Measurements from ENCODE around the gene TMEM101.

The TMEM101 gene

DNA sequence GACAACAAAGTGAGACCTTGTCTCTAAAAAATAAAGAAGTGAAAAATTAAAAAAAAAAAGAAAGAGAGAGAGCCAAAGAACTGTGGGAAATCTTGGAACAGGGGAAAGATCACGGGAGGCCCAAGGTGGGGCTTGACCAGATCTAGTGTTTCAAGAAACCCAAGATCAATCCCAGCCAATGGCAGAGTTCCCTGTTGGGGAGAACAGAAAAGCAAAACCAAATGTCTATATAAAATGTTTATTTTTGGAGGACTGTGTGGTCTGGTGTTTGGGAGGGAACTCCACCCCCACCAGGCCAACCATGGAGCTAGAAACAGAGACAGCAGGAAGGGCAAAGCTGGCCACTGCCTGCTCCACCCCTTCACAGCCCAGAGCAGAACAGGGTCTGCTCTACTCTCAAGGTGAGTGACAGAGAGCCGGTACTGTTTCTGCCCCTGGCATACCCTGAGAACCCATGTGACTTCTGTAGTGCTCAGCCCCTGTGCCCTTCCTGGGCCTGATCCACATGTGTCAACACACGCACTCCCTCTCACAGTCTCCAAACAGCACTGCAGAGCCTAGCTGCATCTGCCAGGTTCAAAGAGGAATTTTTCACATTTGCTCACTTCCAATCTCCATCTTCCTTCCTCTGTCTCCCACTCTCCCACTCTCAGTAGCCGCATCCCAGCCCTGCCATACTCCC is 3.7 kb downstream of the TMEM101 start:
- Histone ChIP-seq H3K4me3 (no peak overlapping the region), H3K27ac (no peak overlapping the region)
- no peak for TF ChIP-seq CTCF (IDR thresholded peaks at IDR 0.05)
- DNase-seq (ENCODE audit: low spot score) = no peak

DNA sequence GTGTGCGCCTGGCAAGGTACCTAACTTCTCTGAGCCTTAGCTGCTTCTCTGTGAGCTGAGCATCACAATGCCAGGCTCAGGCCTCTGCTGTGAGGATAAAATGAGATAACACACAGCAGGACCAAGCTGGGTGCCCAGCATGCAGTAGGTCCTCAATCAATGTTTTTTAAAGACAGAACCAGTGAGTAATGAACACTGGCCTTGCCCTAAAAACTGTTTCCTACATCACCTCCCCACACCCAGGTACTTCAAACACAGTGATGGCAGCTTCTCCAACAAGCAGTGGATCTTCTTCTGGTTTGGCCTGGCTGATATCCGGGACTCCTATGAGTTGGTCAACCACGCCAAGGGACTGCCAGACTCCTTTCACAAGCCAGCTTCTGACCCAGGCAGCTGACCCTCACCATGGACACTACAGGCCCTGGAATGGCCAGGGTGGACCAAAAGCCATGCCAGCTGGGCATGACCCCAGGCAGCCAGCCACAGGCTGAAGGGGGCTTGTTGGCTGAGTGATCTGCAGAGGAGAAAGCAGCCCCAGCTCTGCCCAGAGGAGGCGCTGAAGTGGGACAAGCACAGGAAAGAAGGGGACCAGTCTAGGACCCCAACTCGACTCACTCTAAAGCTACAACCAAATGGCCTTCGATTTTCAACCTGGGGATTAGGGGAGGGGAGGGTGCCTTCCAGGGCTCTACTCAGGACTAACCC is 6.4 kb downstream of the TMEM101 start:
- TF ChIP-seq CTCF (IDR thresholded peaks at IDR 0.05) = no peak
- H3K4me3 ChIP-seq = peak overlapping the region; percentile 72
- H3K27ac ChIP-seq = peak overlapping the region in 1 of 2 donors; percentile 66

DNA sequence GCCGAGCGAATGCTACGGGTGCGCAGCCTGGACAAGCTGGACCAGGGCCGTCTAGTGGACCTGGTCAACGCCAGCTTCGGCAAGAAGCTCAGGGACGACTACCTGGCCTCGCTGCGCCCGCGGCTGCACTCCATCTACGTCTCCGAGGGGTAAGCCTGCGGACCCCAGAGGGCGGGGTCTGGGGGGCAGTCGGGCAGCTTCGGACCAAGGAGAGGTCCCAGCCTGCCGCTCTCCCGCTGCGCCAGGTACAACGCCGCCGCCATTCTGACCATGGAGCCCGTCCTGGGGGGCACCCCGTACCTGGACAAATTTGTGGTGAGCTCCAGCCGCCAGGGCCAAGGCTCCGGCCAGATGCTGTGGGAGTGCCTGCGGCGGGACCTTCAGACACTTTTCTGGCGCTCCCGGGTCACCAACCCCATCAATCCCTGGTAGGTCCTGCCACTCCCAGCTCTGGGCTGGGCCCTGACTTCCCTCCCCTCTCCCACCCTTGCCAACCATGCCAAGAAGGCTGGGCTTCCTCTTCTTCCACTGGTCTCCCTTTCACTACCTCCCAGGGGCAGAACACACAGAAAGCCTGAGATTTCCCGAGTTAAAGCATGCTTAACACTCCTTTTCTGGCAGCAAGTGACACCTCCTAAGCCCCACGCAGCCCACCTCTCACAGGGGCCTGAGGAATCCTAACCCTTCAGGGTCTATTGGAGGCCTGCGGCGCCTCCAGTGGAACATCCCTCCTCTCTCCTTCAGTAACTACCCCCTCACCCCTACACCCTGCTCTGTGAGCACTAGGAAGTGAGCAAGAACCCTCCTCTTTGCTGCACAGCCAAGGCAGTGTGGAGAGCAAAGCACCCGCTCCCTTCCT is 7.2 kb downstream of the TMEM101 start:
- peak overlapping the region in 1 of 2 donors; percentile 66 for H3K27ac ChIP-seq
- TF ChIP-seq CTCF (IDR thresholded peaks at IDR 0.05) = no peak
- peak overlapping the region; percentile 72 for H3K4me3 ChIP-seq
- no peak for DNase-seq (ENCODE audit: low spot score)

More for the DNA sequence above, 6.4 kb downstream of the TMEM101 start:
- no peak for DNase-seq (ENCODE audit: low spot score)

GRCh38 chr17:44006598-44007345 is 8.0 kb downstream of the TMEM101 start:
- DNase-seq (ENCODE audit: low spot score) = peak; percentile 96
- TF ChIP-seq CTCF (IDR thresholded peaks at IDR 0.05) = no peak
- Histone ChIP-seq H3K27ac (peak overlapping the region in 1 of 2 donors; percentile 66), H3K4me3 (peak overlapping the region; percentile 72)

DNA sequence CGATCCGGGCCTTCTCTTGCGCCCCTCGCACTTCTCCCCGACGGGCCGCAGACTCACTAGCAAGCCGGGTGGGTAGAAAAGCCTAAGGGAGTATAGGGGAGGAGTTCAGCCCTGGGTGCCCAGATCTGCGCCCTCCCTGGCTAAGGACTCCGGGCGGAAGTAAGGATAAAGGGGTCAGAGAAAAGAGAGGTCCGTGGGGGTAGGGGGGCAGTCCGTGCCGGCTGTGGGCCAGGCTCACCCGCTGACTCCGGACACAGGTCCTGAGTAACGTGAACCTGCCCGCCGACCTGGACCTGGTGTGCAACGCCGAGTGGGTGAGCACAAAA is 8.5 kb downstream of the TMEM101 start:
- peak overlapping the region; percentile 72 for H3K4me3 ChIP-seq
- DNase-seq (ENCODE audit: low spot score) = no peak
- peak overlapping the region in 1 of 2 donors; percentile 66 for H3K27ac ChIP-seq
- TF ChIP-seq CTCF (IDR thresholded peaks at IDR 0.05) = no peak

DNA sequence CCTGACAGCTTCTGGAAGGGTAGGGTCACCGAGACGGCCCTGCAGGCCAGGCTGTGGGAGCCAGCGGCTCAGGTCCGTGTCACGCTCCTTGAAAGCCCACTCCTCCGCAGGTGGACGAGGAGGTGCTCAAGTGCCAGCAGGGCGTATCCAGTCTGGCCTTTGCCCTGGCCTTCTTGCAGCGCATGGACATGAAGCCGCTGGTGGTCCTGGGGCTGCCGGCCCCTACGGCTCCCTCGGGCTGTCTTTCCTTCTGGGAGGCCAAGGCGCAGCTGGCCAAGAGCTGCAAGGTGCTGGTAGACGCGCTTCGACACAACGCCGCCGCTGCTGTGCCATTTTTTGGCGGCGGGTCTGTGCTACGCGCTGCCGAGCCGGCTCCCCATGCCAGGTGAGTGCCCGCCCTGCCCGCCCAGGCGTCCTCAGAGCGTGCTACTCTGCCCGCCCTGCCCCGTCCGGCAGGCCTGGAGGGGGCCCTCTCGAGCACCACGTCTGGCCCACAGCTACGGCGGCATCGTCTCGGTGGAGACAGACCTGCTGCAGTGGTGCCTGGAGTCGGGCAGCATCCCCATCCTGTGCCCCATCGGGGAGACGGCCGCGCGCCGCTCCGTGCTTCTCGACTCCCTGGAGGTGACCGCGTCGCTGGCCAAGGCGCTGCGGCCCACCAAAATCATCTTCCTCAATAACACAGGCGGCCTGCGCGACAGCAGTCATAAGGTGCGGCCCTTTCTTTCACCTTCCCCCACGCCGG is 9.1 kb downstream of the TMEM101 start:
- peak overlapping the region; percentile 72 for H3K4me3 ChIP-seq
- no peak for DNase-seq (ENCODE audit: low spot score)
- H3K27ac ChIP-seq = peak overlapping the region in 1 of 2 donors; percentile 66

More for the DNA sequence above, 9.1 kb downstream of the TMEM101 start:
- no peak for TF ChIP-seq CTCF (IDR thresholded peaks at IDR 0.05)
